ENCODE results near the gene CCDC183.

CCDC183 gene

GRCh38 chr9:136775191-136775590 is 20.9 kb upstream of the CCDC183 start:
- Histone ChIP-seq H3K27me3 (replicated peaks; ENCODE audit: control insufficient read depth, insufficient read depth, low read length) (peaks cover 1% of the 10 kb centered on the region; the same call in 1 of the 2 replicates), H3K4me3 (replicated peaks; ENCODE audit: low read depth, low read length) (no peak overlapping the region), H3K36me3 (ENCODE audit: control insufficient read depth, insufficient read depth, low read length) (no peaks in the 10 kb centered on the region)
- TF ChIP-seq CTCF (IDR thresholded peaks at IDR 0.05; ENCODE audit: insufficient read depth, low read length, poor library complexity, severe bottlenecking), result no peak
- no peak for DNase-seq (ENCODE audit: extremely low read depth, insufficient read length)

GRCh38 chr9:136776947-136777346 is 19.2 kb upstream of the CCDC183 start:
- DNase-seq (ENCODE audit: extremely low read depth, insufficient read length), result no peak
- Histone ChIP-seq H3K27me3 (replicated peaks; ENCODE audit: control insufficient read depth, insufficient read depth, low read length) (peaks cover 3% of the 10 kb centered on the region; the same call in 1 of the 2 replicates), H3K4me3 (replicated peaks; ENCODE audit: low read depth, low read length) (no peak overlapping the region), H3K36me3 (ENCODE audit: control insufficient read depth, insufficient read depth, low read length) (no peaks in the 10 kb centered on the region)
- TF ChIP-seq CTCF (IDR thresholded peaks at IDR 0.05; ENCODE audit: insufficient read depth, low read length, poor library complexity, severe bottlenecking), result no peak

- H3K4me3 ChIP-seq (replicated peaks; ENCODE audit: low read depth, low read length), result no peak overlapping the region
- H3K27me3 ChIP-seq (replicated peaks; ENCODE audit: control insufficient read depth, insufficient read depth, low read length), result peaks cover 3% of the 10 kb centered on the region; the same call in 1 of the 2 replicates
- TF ChIP-seq CTCF (IDR thresholded peaks at IDR 0.05; ENCODE audit: insufficient read depth, low read length, poor library complexity, severe bottlenecking), result no peak
- no peaks in the 10 kb centered on the region for H3K36me3 ChIP-seq (ENCODE audit: control insufficient read depth, insufficient read depth, low read length)
- no peak for DNase-seq (ENCODE audit: extremely low read depth, insufficient read length)
Measured at GRCh38 chr9:136777359-136777758, 18.8 kb upstream of the CCDC183 start.

- no peaks in the 10 kb centered on the region for H3K36me3 ChIP-seq (ENCODE audit: control insufficient read depth, insufficient read depth, low read length)
- DNase-seq (ENCODE audit: extremely low read depth, insufficient read length), result no peak
- no peak overlapping the region for H3K4me3 ChIP-seq (replicated peaks; ENCODE audit: low read depth, low read length)
- TF ChIP-seq CTCF (IDR thresholded peaks at IDR 0.05; ENCODE audit: insufficient read depth, low read length, poor library complexity, severe bottlenecking), result no peak
- peaks cover 3% of the 10 kb centered on the region; the same call in 1 of the 2 replicates for H3K27me3 ChIP-seq (replicated peaks; ENCODE audit: control insufficient read depth, insufficient read depth, low read length)
Measured at GRCh38 chr9:136779808-136780207, 16.3 kb upstream of the CCDC183 start.

- Histone ChIP-seq H3K27me3 (replicated peaks; ENCODE audit: control insufficient read depth, insufficient read depth, low read length) (peaks cover 3% of the 10 kb centered on the region; the same call in 1 of the 2 replicates), H3K4me3 (replicated peaks; ENCODE audit: low read depth, low read length) (no peak overlapping the region), H3K36me3 (ENCODE audit: control insufficient read depth, insufficient read depth, low read length) (no peaks in the 10 kb centered on the region)
- no peak for TF ChIP-seq CTCF (IDR thresholded peaks at IDR 0.05; ENCODE audit: insufficient read depth, low read length, poor library complexity, severe bottlenecking)
- no peak for DNase-seq (ENCODE audit: extremely low read depth, insufficient read length)
Measured at GRCh38 chr9:136782452-136782851, 13.7 kb upstream of the CCDC183 start.

All from GM06990 (cell line).